A549 (cell line): ENCODE measurements around the gene OR2T12.
"Not testable (repeated sequence)": the region's sequence is repeated elsewhere in the genome, so short reads cannot be mapped to it uniquely, and the experiment has no call there.

Experiments
- CBX8 ChIP-seq: fragments of 200-600 bp; sonication (generic); IDR thresholded peaks from 2 replicates; pipeline ENCODE4 v1.6.1; 2016
- CEBPB ChIP-seq, 2 experiments: fragments of >200 bp in 1 of 2; sonication (Bioruptor Twin) in 1 of 2; formaldehyde crosslinking in 1 of 2; IDR thresholded peaks; 2 replicates each; pipeline ENCODE4 v1.6.1; 2012 to 2016
- CTCF ChIP-seq: fragments of >200 bp; sonication (Bioruptor Twin); formaldehyde crosslinking; IDR thresholded peaks from 3 replicates; pipeline ENCODE4 v1.5.1; 2016
- EHMT2 ChIP-seq: fragments of 200-600 bp; sonication (generic); IDR thresholded peaks from 2 replicates; pipeline ENCODE4 v1.6.1; 2016; ENCODE audit warnings: antibody characterized with exemption, low read depth, mild to moderate bottlenecking, moderate library complexity
- EP300 ChIP-seq, 2 experiments: fragments of >200 bp; sonication (Bioruptor Twin); formaldehyde crosslinking; IDR thresholded peaks; 2 replicates in 1 of 2; 3 replicates in 1 of 2; pipeline ENCODE4 v1.6.1; 2016 to 2017
- ESRRA ChIP-seq: fragments of 150-350 bp; IDR thresholded peaks from 2 replicates; pipeline ENCODE4 v1.6.1; 2014; ENCODE audit warnings: mild to moderate bottlenecking, low read length, borderline replicate concordance
- HMGXB4 ChIP-seq: fragments of 250-450 bp; sonication (Bioruptor Pico); IDR thresholded peaks from 2 replicates; pipeline ENCODE4 v1.5.0; 2021; ENCODE audit warnings: mild to moderate bottlenecking, moderate library complexity, borderline replicate concordance
- MYC ChIP-seq: IDR thresholded peaks from 2 replicates; pipeline ENCODE4 v1.6.1; 2012; ENCODE audit warnings: mild to moderate bottlenecking, inconsistent platforms, low read length, improper control_type of control experiment, borderline replicate concordance
- PHF8 ChIP-seq: fragments of 200-600 bp; sonication (generic); IDR thresholded peaks from 2 replicates; pipeline ENCODE4 v1.6.1; 2016; ENCODE audit warnings: low read depth, mild to moderate bottlenecking, antibody characterized with exemption, moderate library complexity, borderline replicate concordance
- POLR2A ChIP-seq: IDR thresholded peaks from 2 replicates; pipeline ENCODE4 v1.6.1; 2012; ENCODE audit warnings: mild to moderate bottlenecking, low read length
- POLR2AphosphoS2 ChIP-seq: conservative IDR thresholded peaks from 2 replicates; pipeline ENCODE4 v1.6.1; 2012; ENCODE audit warnings: low read length, improper control_type of control experiment, inconsistent platforms
- RAD21 ChIP-seq, 2 experiments: fragments of >200 bp in 1 of 2; sonication (Bioruptor Twin) in 1 of 2; formaldehyde crosslinking in 1 of 2; IDR thresholded peaks in 1 of 2; conservative IDR thresholded peaks in 1 of 2; 2 replicates in 1 of 2; 3 replicates in 1 of 2; pipeline ENCODE4 v1.6.1; 2012 to 2018; ENCODE audit warnings: inconsistent platforms in 1 of 2
- RFX5 ChIP-seq: fragments of 450-650 bp; IDR thresholded peaks from 2 replicates; pipeline ENCODE4 v1.7.1; 2014; ENCODE audit warnings: antibody characterized with exemption, mild to moderate bottlenecking, moderate library complexity

- TF ChIP-seq CTCF; EHMT2; CEBPB (IDR thresholded peaks at IDR 0.05); RAD21 (conservative IDR thresholded peaks at IDR 0.05 in 1 of 2, IDR thresholded peaks at IDR 0.05 in 1 of 2); MYC; EP300 (IDR thresholded peaks at IDR 0.05); HMGXB4; POLR2AphosphoS2; ESRRA; POLR2A; CBX8; PHF8; RFX5: not testable (repeated sequence)
Observed at GRCh38 chr1:248259309-248259708, 43.9 kb downstream of the OR2T12 start.
